Muscle layer of colon (tissue), 2 donors: Measurements from ENCODE around the gene DNAJB8.

Source experiments
- H3K27ac ChIP-seq: one replicate; pipeline ENCODE4 v1.7.0; 2013; ENCODE audit warnings: low read depth, mild to moderate bottlenecking, low read length, moderate library complexity
- H3K27me3 ChIP-seq, 2 donors: one replicate each; pipeline ENCODE4 v1.7.0; 2013; ENCODE audit warnings: low read length in 2 of 2, mild to moderate bottlenecking in 2 of 2; ENCODE audit not compliant: insufficient read depth in 2 of 2, control insufficient read depth in 1 of 2
- H3K36me3 ChIP-seq: one replicate; pipeline ENCODE4 v1.7.0; 2013; ENCODE audit warnings: mild to moderate bottlenecking, low read length; ENCODE audit not compliant: insufficient read depth
- H3K4me1 ChIP-seq: one replicate; pipeline ENCODE4 v1.7.0; 2013; ENCODE audit warnings: mild to moderate bottlenecking, low read length; ENCODE audit not compliant: insufficient read depth
- H3K4me3 ChIP-seq, 2 donors: one replicate each; pipeline ENCODE4 v1.7.0; 2013; ENCODE audit warnings: low read length in 2 of 2, low read depth in 1 of 2, mild to moderate bottlenecking in 1 of 2, moderate library complexity in 1 of 2
- H3K9ac ChIP-seq: one replicate; pipeline ENCODE4 v1.7.0; 2013; ENCODE audit warnings: low read length
- H3K9me3 ChIP-seq: one replicate; pipeline ENCODE4 v1.7.0; 2013; ENCODE audit warnings: mild to moderate bottlenecking, low read length
- donor health status: abdominal sarcoma.
- donor health status: Adenocarcinoma of cecum.

DNAJB8 gene

DNA sequence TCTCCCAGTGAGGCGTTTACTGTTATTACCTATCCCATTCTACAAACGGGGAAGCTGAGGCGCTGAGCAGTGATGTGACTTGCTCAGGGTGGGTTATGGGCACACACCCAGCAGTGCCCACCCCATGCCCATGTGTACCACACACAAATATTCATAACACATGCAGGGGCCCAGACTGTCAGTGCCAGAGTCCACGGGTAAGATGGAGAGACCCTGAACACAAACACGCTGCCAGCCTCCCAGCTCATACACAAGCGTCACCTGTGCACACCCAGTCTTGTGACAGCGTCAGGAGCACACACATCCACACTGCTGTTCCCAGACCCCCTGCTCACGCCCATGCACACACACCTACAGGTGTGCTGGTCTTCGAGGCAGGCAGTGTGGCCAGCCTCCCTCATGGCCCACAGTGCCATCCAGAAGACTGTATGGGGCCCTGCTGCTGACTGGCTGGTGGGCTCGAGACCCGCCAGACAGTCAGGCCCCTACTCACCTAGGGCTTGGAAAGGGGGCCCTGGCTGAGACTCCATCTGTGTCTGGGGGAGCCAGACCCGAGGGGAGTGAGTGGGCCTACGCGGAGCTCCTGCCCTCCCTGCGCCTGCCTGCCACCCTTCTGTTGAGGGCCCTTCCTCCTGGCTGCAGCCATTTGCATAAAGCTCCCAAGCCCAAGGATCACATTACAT, 39.4 kb downstream of the DNAJB8 start:
- Histone ChIP-seq H3K4me3 (no peak overlapping the region), H3K9ac (no peak overlapping the region), H3K4me1 (peaks cover 5% of the 10 kb centered on the region), H3K27me3 (peaks cover 10 to 37% of the 10 kb centered on the region in 2 donors), H3K27ac (no peak overlapping the region), H3K36me3 (no peaks in the 10 kb centered on the region), H3K9me3 (no peaks in the 10 kb centered on the region)

- peaks cover 5% of the 10 kb centered on the region for H3K4me1 ChIP-seq
- H3K9me3 ChIP-seq, result no peaks in the 10 kb centered on the region
- no peak overlapping the region for H3K9ac ChIP-seq
- peak overlapping the region in 1 of 2 donors; percentile 32 for H3K4me3 ChIP-seq
- peaks cover under 1 to 27% of the 10 kb centered on the region in 2 donors for H3K27me3 ChIP-seq
- no peaks in the 10 kb centered on the region for H3K36me3 ChIP-seq
- H3K27ac ChIP-seq, result no peak overlapping the region
Observed at GRCh38 chr3:128426128-128426921, 40.4 kb downstream of the DNAJB8 start.

DNA sequence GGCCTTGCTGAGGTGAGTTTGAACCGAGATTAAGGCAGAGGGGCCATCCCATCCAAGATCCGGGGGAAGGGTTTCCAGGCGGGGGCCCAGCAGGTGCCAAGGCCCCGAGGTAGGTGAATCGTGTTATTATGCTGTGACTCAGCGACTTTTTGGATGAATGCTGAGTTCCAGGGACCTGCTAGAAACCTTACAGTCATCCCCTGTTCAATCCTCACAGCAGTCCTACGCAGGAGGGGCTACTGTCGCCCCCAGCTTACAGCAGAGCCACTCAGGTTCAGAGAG, 40.9 kb downstream of the DNAJB8 start:
- Histone ChIP-seq H3K9ac (no peak overlapping the region), H3K27ac (no peak overlapping the region), H3K4me3 (no peak overlapping the region), H3K27me3 (peaks cover 0 to 27% of the 10 kb centered on the region in 2 donors), H3K9me3 (no peaks in the 10 kb centered on the region), H3K36me3 (no peaks in the 10 kb centered on the region), H3K4me1 (peaks cover 5% of the 10 kb centered on the region)

- no peak overlapping the region for H3K4me3 ChIP-seq
- H3K4me1 ChIP-seq, result peaks cover 5% of the 10 kb centered on the region
- H3K27me3 ChIP-seq, result peaks cover 0 to 27% of the 10 kb centered on the region in 2 donors
- no peak overlapping the region for H3K9ac ChIP-seq
- H3K36me3 ChIP-seq, result no peaks in the 10 kb centered on the region
- no peaks in the 10 kb centered on the region for H3K9me3 ChIP-seq
- no peak overlapping the region for H3K27ac ChIP-seq
Observed at GRCh38 chr3:128425142-128425845, 41.4 kb downstream of the DNAJB8 start.

- Histone ChIP-seq H3K27ac (no peak overlapping the region), H3K9me3 (no peaks in the 10 kb centered on the region), H3K4me1 (peaks cover 5% of the 10 kb centered on the region), H3K4me3 (no peak overlapping the region), H3K36me3 (no peaks in the 10 kb centered on the region), H3K9ac (no peak overlapping the region), H3K27me3 (peaks cover 0 to 27% of the 10 kb centered on the region in 2 donors)
Observed at GRCh38 chr3:128424508-128425069, 42.1 kb downstream of the DNAJB8 start.

GRCh38 chr3:128423525-128424147, 43.1 kb downstream of the DNAJB8 start:
- H3K9me3 ChIP-seq, result no peaks in the 10 kb centered on the region
- H3K4me3 ChIP-seq, result no peak overlapping the region
- no peak overlapping the region for H3K9ac ChIP-seq
- H3K36me3 ChIP-seq, result no peaks in the 10 kb centered on the region
- H3K27me3 ChIP-seq, result peaks cover 0 to 23% of the 10 kb centered on the region in 2 donors
- peaks cover 5% of the 10 kb centered on the region for H3K4me1 ChIP-seq
- no peak overlapping the region for H3K27ac ChIP-seq

GRCh38 chr3:128422762-128423524, 43.7 kb downstream of the DNAJB8 start:
- Histone ChIP-seq H3K4me3 (no peak overlapping the region), H3K9ac (no peak overlapping the region), H3K27ac (no peak overlapping the region), H3K9me3 (no peaks in the 10 kb centered on the region), H3K27me3 (peaks cover 0 to 18% of the 10 kb centered on the region in 2 donors), H3K4me1 (peaks cover 5% of the 10 kb centered on the region), H3K36me3 (no peaks in the 10 kb centered on the region)

GRCh38 chr3:128421966-128422365, 44.7 kb downstream of the DNAJB8 start:
- Histone ChIP-seq H3K9me3 (no peaks in the 10 kb centered on the region), H3K36me3 (no peaks in the 10 kb centered on the region), H3K4me3 (no peak overlapping the region), H3K9ac (no peak overlapping the region), H3K27ac (no peak overlapping the region), H3K27me3 (peaks cover 0 to 8% of the 10 kb centered on the region in 2 donors), H3K4me1 (peaks cover 5% of the 10 kb centered on the region)

DNA sequence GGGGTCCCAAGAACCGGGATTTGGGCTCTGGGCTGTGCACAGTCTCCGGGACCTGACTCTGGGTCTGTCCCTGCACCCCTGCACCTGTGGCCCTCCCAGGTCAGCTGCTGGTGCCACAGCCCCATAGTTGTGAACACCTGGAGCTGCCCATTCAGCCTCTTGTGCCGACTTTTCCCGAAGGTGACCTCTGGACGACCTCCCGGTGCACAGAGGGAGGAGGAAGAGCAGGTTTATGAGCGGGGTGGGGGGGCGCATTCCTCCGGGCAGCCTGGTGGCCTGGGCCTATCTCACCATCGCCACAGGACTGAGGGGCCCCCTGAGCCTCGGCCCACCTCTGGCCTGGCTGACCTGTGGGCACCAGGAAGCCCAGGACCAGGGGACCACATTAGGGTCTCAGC, 45.3 kb downstream of the DNAJB8 start:
- H3K9ac ChIP-seq, result no peak overlapping the region
- peaks cover 5% of the 10 kb centered on the region for H3K4me1 ChIP-seq
- no peak overlapping the region for H3K27ac ChIP-seq
- no peaks in the 10 kb centered on the region for H3K36me3 ChIP-seq
- H3K4me3 ChIP-seq, result no peak overlapping the region
- peaks cover 0 to 8% of the 10 kb centered on the region in 2 donors for H3K27me3 ChIP-seq
- no peaks in the 10 kb centered on the region for H3K9me3 ChIP-seq

DNA sequence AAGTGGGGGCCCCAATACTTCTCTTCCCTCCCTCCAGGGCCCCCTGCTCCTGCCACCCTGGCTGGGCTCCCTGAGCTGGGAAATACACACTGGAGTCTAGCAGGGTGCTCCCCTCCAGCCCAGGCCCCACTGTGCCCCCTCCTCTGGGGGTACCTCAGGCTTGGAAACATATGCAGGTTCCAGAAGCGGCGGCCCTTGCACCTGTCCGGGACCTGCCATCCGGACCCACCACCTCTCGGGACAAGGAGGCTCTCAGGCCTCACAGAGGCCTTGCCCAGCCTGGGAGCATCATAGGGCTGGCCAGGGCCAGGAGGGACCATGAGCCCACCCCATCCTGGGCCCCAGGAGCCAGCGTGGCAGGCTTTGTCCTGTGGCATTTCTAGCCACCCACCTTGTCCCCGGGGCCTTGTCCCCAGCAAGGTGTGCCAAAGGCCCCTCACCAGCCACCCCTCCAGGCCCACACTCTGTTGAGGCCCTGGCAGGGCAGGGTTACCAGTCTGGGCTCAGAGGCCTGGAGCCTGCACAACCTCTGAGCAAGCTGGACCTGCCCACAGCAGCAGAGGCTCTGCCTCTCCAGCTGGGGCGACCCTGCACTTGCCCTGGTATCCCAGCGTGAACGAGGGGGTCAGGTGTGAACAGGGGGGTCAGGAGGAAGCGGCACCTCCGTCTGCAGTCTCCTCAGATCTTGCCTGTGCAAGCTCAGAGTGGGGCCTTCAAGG, 45.8 kb downstream of the DNAJB8 start:
- H3K9me3 ChIP-seq, result no peaks in the 10 kb centered on the region
- H3K4me1 ChIP-seq, result no peaks in the 10 kb centered on the region
- H3K27me3 ChIP-seq, result peaks cover 0 to 4% of the 10 kb centered on the region in 2 donors
- H3K36me3 ChIP-seq, result no peaks in the 10 kb centered on the region
- H3K9ac ChIP-seq, result no peak overlapping the region
- no peak overlapping the region for H3K27ac ChIP-seq
- H3K4me3 ChIP-seq, result no peak overlapping the region
